GM19438 (cell line): ENCODE measurements around the gene ZNF22.

Experiments
- ATAC-seq: cut with Tn5 transposase; IDR thresholded peaks from one replicate; pipeline ENCODE4 v1.9.1; 2021; ENCODE audit warnings: low read depth; ENCODE audit not compliant: unreplicated experiment

Gene ZNF22

GRCh38 chr10:44975431-44976331, 25.0 kb upstream of the ZNF22 start:
- ATAC-seq = no peak

GRCh38 chr10:44976352-44977198, 24.1 kb upstream of the ZNF22 start:
- ATAC-seq = no peak

GRCh38 chr10:44977287-44978212, 23.2 kb upstream of the ZNF22 start:
- ATAC-seq = no peak

GRCh38 chr10:44978213-44978569, 22.5 kb upstream of the ZNF22 start:
- ATAC-seq = no peak

- no peak for ATAC-seq
Observed at GRCh38 chr10:44978570-44979280, 22.0 kb upstream of the ZNF22 start, which contains the start of gene DEPP1. Gene DEPP1 (minus strand): TSS chr10:44978809. CDS start chr10:44978030, 779 bp downstream.

GRCh38 chr10:44979281-44980191, 21.2 kb upstream of the ZNF22 start:
- ATAC-seq = no peak

- ATAC-seq = no peak
Observed at GRCh38 chr10:44980309-44981171, 20.2 kb upstream of the ZNF22 start.

GRCh38 chr10:44981172-44982113, 19.3 kb upstream of the ZNF22 start:
- ATAC-seq = peak; percentile 54

GRCh38 chr10:44982114-44982460, 18.6 kb upstream of the ZNF22 start:
- ATAC-seq = no peak

GRCh38 chr10:44982496-44982895, 18.2 kb upstream of the ZNF22 start:
- no peak for ATAC-seq

GRCh38 chr10:44983066-44983894, 17.4 kb upstream of the ZNF22 start:
- ATAC-seq = no peak

GRCh38 chr10:44983895-44984278, 16.8 kb upstream of the ZNF22 start:
- no peak for ATAC-seq

GRCh38 chr10:44984671-44985101, 16.0 kb upstream of the ZNF22 start:
- ATAC-seq = no peak

GRCh38 chr10:44985175-44985681, 15.5 kb upstream of the ZNF22 start:
- ATAC-seq = no peak

- no peak for ATAC-seq
Observed at GRCh38 chr10:44986179-44986578, 14.5 kb upstream of the ZNF22 start.

GRCh38 chr10:44986670-44987069, 14.1 kb upstream of the ZNF22 start:
- ATAC-seq = no peak
